ENCODE data around the gene CDYL2. TPM values are rescaled to one million over a fixed set of nuclear protein-coding genes. Genes with fewer than 3 reads are reported as not detected.

Gene CDYL2
- total RNA-seq, 4 donors from 2014 or later, result 0.83 to 6.5 (median 3.6) TPM

DNA sequence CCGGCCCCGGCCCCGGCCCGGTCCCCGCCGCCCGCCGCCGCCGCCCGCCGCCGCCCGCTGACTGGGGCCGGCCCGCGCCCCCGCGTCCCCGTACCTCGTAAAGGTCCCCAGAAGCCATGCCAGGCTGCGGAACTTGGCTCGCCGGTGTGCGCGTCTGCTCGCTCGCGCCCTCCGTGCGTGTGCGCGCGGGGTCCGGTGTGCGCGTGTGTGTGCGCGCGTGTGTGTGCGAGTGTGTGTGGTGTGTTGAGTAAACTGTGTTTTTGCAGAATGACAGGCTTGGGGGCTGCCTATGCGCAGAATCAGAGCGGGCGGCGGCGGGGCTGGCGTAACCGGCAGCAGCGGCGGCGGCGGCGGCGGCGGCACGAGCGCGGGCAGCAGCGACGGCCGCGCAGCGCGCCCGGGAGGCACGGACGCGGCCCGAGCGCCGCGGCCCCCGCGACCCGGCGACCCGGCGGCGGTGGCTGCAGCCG lies 307 bp downstream of the CDYL2 start:
- no peaks in the 10 kb centered on the region for H3K9me3 ChIP-seq
- 0% methylated on average over 18 of the region's 80 CpGs for WGBS
- no peak overlapping the region for H3K27ac ChIP-seq (replicated peaks in 1 of 4)
- no peaks in the 10 kb centered on the region for H3K36me3 ChIP-seq
- no peak for TF ChIP-seq EP300 (IDR thresholded peaks at IDR 0.05)
- TF ChIP-seq CTCF (IDR thresholded peaks at IDR 0.05), result no peak
- no peak for TF ChIP-seq POLR2A (IDR thresholded peaks at IDR 0.05; ENCODE audit: low read depth)
- no peak for TF ChIP-seq POLR2AphosphoS5 (IDR thresholded peaks at IDR 0.05)
- H3K4me3 ChIP-seq, result peak overlapping the region; percentile 56 to 77 (median 57)
- H3K4me1 ChIP-seq, result peaks cover 0 to 13% (median 9%) of the 10 kb centered on the region in 4 donors
- H3K27me3 ChIP-seq, result peaks cover 0 to 17% (median 3%) of the 10 kb centered on the region in 4 donors
- DNase-seq (ENCODE audit: extremely low spot score), result no peak
- intact Hi-C loops (cut with DNase I), result no loop called here

DNA sequence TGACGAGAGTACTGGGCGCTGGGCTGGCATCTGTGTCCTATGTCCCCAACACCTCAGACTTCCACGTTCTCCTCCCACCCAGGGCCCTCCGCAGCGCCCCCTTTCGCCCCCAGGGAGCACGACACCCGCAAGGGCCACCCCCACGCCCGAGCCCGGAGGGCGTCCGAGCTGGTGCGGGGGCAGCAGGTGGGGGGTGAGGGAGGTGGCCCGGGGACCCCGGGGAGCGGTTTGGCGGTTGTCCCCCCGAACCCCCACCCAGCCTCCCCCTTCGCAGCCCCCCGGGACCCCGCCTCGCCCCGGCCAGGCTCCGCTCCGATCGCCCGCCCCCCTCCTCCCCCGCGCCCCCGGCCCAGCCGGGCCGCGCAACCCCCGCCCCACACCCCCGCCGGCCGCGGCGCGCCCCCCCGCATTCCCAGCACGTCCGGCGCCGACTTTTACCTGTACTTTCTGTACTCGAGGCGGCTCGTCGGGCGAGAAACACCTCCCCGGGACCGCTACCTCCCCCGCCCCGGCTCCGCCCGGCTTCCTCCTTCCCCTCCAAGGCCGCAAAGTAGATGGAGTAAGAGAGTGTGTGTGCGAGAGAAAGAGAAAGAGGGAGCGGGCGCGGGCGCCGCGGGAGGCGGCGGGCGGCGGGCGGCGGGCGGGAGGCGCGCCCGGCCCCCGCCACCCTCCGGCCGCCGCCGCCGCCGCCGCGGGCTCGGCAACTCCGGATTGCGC lies 901 bp downstream of the CDYL2 start:
- Histone ChIP-seq H3K27ac (replicated peaks in 1 of 4) (no peak overlapping the region), H3K36me3 (no peaks in the 10 kb centered on the region), H3K9me3 (no peaks in the 10 kb centered on the region), H3K27me3 (peaks cover 0 to 17% (median 3%) of the 10 kb centered on the region in 4 donors), H3K4me3 (peak overlapping the region; percentile 56 to 77 (median 57)), H3K4me1 (peaks cover 0 to 13% (median 9%) of the 10 kb centered on the region in 4 donors)
- no CpG with 5 or more reads among the region's 87 CpGs for WGBS
- TF ChIP-seq CTCF (IDR thresholded peaks at IDR 0.05), result peak in 1 of 3 experiments; percentile 23
- TF ChIP-seq POLR2AphosphoS5 (IDR thresholded peaks at IDR 0.05), result no peak
- DNase-seq (ENCODE audit: extremely low spot score), result no peak
- intact Hi-C loops (cut with DNase I), result no loop called here

DNA sequence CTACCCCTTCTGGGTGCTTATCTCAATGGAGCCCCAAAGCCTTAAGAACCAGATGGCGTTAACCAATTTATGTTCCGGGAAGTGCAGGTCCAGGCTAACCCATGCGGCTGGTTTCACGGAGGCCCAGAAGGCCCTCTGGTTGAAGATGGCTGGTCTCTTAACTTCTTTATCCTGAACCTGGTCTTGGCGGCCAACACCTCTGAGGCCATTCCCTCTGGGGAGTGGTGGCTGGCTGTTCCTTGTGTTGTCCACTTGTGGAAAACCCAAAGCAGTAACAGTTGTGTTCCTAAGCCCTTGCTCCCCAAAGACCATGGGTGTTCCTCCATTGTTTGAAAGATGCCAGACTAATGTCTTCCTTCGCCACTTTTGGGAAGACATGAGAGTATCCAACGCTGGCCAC lies 1.5 kb downstream of the CDYL2 start:
- no peak for DNase-seq (ENCODE audit: extremely low spot score)
- Histone ChIP-seq H3K27me3 (peaks cover 0 to 17% (median 3%) of the 10 kb centered on the region in 4 donors), H3K27ac (replicated peaks in 1 of 4) (no peak overlapping the region), H3K9me3 (no peaks in the 10 kb centered on the region), H3K4me1 (peaks cover 0 to 13% (median 9%) of the 10 kb centered on the region in 4 donors), H3K36me3 (no peaks in the 10 kb centered on the region), H3K4me3 (peak overlapping the region in 3 of 4 donors; percentile 56 to 77 (median 56))
- TF ChIP-seq POLR2AphosphoS5 (IDR thresholded peaks at IDR 0.05), result no peak
- TF ChIP-seq POLR2A (IDR thresholded peaks at IDR 0.05; ENCODE audit: low read depth), result no peak
- TF ChIP-seq CTCF (IDR thresholded peaks at IDR 0.05), result no peak
- TF ChIP-seq EP300 (IDR thresholded peaks at IDR 0.05), result no peak
- intact Hi-C loops (cut with DNase I), result no loop called here
- 97% methylated on average over 7 of the region's 7 CpGs for WGBS

DNA sequence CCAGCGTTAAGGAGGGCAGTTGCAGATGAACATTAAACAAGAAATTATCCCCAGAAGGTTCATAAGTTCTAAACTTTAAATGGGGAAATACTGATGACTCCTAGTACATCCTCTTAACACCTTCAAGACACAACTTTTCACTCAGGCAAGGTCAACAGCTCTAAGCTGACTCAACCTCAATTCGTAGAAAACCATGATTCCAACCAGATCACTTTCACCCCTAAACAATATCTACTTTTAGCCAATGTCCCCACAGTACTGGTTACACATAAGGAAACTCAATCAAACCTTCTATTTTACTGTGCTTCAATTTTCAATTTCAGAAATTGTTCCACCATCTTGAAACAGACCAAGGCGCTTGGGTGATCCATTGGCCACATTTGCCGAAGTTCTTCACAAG lies 2.3 kb downstream of the CDYL2 start:
- no peaks in the 10 kb centered on the region for H3K9me3 ChIP-seq
- H3K4me1 ChIP-seq, result peaks cover 0 to 13% (median 9%) of the 10 kb centered on the region in 4 donors
- 96% methylated on average over 4 of the region's 4 CpGs for WGBS
- H3K36me3 ChIP-seq, result no peaks in the 10 kb centered on the region
- intact Hi-C loops (cut with DNase I), result no loop called here
- TF ChIP-seq EP300 (IDR thresholded peaks at IDR 0.05) (no peak), POLR2AphosphoS5 (IDR thresholded peaks at IDR 0.05) (no peak), CTCF (IDR thresholded peaks at IDR 0.05) (no peak), POLR2A (IDR thresholded peaks at IDR 0.05; ENCODE audit: low read depth) (no peak)
- H3K27me3 ChIP-seq, result peaks cover 0 to 17% (median 3%) of the 10 kb centered on the region in 4 donors
- no peak for DNase-seq (ENCODE audit: extremely low spot score)
- no peak overlapping the region for H3K4me3 ChIP-seq
- no peak overlapping the region for H3K27ac ChIP-seq (replicated peaks in 1 of 4)
